IMR-90 (cell line): Measurements from ENCODE around the gene CHAT.

Experiments used
- BHLHE40 ChIP-seq: fragments of 150-350 bp; IDR thresholded peaks from 2 replicates; pipeline ENCODE4 v1.6.1; 2016; ENCODE audit warnings: mild to moderate bottlenecking, low read depth, low read length
- CEBPB ChIP-seq: IDR thresholded peaks from 2 replicates; pipeline ENCODE4 v1.6.1; 2012; ENCODE audit warnings: low read depth, low read length, improper control_type of control experiment
- FOS ChIP-seq: fragments of 150-350 bp; IDR thresholded peaks from 2 replicates; pipeline ENCODE4 v1.6.1; 2016; ENCODE audit warnings: low read depth, low read length
- MAFK ChIP-seq: IDR thresholded peaks from 2 replicates; pipeline ENCODE4 v1.6.1; 2012; ENCODE audit warnings: low read depth, low read length, improper control_type of control experiment
- MXI1 ChIP-seq: IDR thresholded peaks from 2 replicates; pipeline ENCODE4 v1.6.1; 2012; ENCODE audit warnings: low read depth, mild to moderate bottlenecking, low read length, moderate library complexity, borderline replicate concordance
- POLR2A ChIP-seq: IDR thresholded peaks from 2 replicates; pipeline ENCODE4 v1.6.1; 2012; ENCODE audit warnings: mild to moderate bottlenecking, low read depth, low read length
- RAD21 ChIP-seq: IDR thresholded peaks from 2 replicates; pipeline ENCODE4 v1.6.1; 2012; ENCODE audit warnings: low read length, improper control_type of control experiment
- RCOR1 ChIP-seq: IDR thresholded peaks from 2 replicates; pipeline ENCODE4 v1.6.1; 2012; ENCODE audit warnings: mild to moderate bottlenecking, low read length, improper control_type of control experiment; ENCODE audit not compliant: insufficient replicate concordance
- RFX5 ChIP-seq: IDR thresholded peaks from 2 replicates; pipeline ENCODE4 v1.8.0; 2012; ENCODE audit warnings: low read depth, mild to moderate bottlenecking, low read length, moderate library complexity
- SMC3 ChIP-seq: fragments of 150-350 bp; IDR thresholded peaks from 2 replicates; pipeline ENCODE4 v1.6.1; 2016; ENCODE audit warnings: low read depth, mild to moderate bottlenecking, antibody characterized with exemption, low read length, moderate library complexity
- USF2 ChIP-seq: fragments of 150-350 bp; IDR thresholded peaks from 2 replicates; pipeline ENCODE4 v1.6.1; 2017; ENCODE audit warnings: mild to moderate bottlenecking, antibody characterized with exemption, low read length, low read depth
- TF ChIP-seq, protein P1 (sequence below): conservative IDR thresholded peaks from 2 replicates; pipeline ENCODE4 v1.5.1; 2012; ENCODE audit warnings: mild to moderate bottlenecking, low read depth, low read length, improper control_type of control experiment

DNA sequence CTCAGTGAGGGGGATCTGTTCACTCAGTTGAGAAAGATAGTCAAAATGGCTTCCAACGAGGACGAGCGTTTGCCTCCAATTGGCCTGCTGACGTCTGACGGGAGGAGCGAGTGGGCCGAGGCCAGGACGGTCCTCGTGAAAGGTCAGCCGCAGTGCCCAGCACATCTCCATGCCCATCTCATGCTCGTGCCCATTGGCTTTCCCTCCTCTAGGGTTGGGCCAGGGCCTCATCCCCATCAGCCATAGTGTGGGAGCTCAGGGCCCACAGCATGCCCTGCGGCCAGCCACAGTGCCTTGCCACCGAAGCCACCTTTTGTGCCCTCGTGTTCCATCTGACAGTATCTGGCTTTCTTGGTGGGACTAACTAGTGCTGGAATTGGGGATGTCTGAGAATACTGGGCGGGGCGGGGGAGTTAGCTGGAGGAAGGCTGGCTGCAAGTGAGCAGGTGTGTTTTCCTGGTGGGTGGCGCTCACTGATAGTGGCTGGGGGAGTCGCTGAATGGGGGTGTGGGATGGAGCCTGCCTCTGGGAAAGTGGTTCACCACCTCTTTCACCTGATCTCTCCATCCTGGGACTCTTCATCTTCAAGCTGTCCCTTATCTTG lies 13.9 kb downstream of the CHAT start:
- TF ChIP-seq, protein P1, sequence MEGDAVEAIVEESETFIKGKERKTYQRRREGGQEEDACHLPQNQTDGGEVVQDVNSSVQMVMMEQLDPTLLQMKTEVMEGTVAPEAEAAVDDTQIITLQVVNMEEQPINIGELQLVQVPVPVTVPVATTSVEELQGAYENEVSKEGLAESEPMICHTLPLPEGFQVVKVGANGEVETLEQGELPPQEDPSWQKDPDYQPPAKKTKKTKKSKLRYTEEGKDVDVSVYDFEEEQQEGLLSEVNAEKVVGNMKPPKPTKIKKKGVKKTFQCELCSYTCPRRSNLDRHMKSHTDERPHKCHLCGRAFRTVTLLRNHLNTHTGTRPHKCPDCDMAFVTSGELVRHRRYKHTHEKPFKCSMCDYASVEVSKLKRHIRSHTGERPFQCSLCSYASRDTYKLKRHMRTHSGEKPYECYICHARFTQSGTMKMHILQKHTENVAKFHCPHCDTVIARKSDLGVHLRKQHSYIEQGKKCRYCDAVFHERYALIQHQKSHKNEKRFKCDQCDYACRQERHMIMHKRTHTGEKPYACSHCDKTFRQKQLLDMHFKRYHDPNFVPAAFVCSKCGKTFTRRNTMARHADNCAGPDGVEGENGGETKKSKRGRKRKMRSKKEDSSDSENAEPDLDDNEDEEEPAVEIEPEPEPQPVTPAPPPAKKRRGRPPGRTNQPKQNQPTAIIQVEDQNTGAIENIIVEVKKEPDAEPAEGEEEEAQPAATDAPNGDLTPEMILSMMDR: no peak
- TF ChIP-seq MXI1 (no peak), RCOR1 (no peak), POLR2A (no peak), BHLHE40 (no peak), CEBPB (no peak), RAD21 (no peak), SMC3 (no peak), USF2 (no peak), MAFK (no peak), FOS (no peak), RFX5 (no peak)
